ENCODE results near the gene MGMT. TPM values are rescaled to one million over a fixed set of nuclear protein-coding genes. Genes with fewer than 3 reads are reported as not detected.

MGMT gene
- total RNA-seq, 3 donors from 2014 or later, result 34.1 to 57.8 (median 46.7) TPM

GRCh38 chr10:129690248-129691070, 223.4 kb downstream of the MGMT start:
- DNase-seq (ENCODE audit: low spot score in 2 of 2), result no peak
- Histone ChIP-seq H3K36me3 (no peaks in the 10 kb centered on the region), H3K27me3 (no peaks in the 10 kb centered on the region), H3K4me3 (no peak overlapping the region), H3K27ac (peak overlapping the region; percentile 45 to 62), H3K4me1 (peaks cover 0 to 15% of the 10 kb centered on the region in 2 donors), H3K9me3 (no peaks in the 10 kb centered on the region)
- TF ChIP-seq POLR2A (IDR thresholded peaks at IDR 0.05), result no peak
- no peak for TF ChIP-seq POLR2AphosphoS5 (IDR thresholded peaks at IDR 0.05)
- no peak for TF ChIP-seq CTCF (IDR thresholded peaks at IDR 0.05)
- intact Hi-C loops (cut with DNase I; ENCODE audit: low total_unique reads), result no loop called here

DNA sequence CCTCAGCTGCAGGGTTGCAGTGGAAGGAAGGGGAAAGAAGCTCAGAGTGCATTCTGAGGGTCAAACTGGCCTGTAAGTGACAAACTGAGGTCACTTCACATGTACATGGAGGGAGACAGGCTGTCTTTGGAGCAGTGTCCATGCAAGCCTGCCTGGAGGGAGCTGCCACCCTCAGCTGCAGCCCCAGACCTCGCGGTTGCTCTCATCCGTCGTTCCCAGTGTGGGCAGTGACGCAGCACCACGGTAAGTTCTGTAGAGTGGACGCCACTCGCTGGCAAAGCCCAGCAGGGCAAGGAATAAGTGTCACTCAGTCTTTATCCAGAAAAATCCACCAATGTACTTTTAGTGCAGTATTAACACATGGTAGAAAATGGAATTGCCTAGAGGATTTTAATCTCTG, 225.7 kb downstream of the MGMT start:
- intact Hi-C loops (cut with DNase I; ENCODE audit: low total_unique reads), result no loop called here
- no peaks in the 10 kb centered on the region for H3K27me3 ChIP-seq
- no peaks in the 10 kb centered on the region for H3K9me3 ChIP-seq
- H3K27ac ChIP-seq, result no peak overlapping the region
- peaks cover 0 to 15% of the 10 kb centered on the region in 2 donors for H3K4me1 ChIP-seq
- H3K4me3 ChIP-seq, result no peak overlapping the region
- no peaks in the 10 kb centered on the region for H3K36me3 ChIP-seq
- TF ChIP-seq CTCF (IDR thresholded peaks at IDR 0.05) (no peak), POLR2A (IDR thresholded peaks at IDR 0.05) (no peak), POLR2AphosphoS5 (IDR thresholded peaks at IDR 0.05) (no peak)
- DNase-seq (ENCODE audit: low spot score in 2 of 2), result no peak

GRCh38 chr10:129693382-129693781, 226.3 kb downstream of the MGMT start:
- Histone ChIP-seq H3K36me3 (no peaks in the 10 kb centered on the region), H3K9me3 (no peaks in the 10 kb centered on the region), H3K27ac (no peak overlapping the region), H3K27me3 (no peaks in the 10 kb centered on the region), H3K4me3 (no peak overlapping the region), H3K4me1 (peaks cover 0 to 15% of the 10 kb centered on the region in 2 donors)
- no peak for DNase-seq (ENCODE audit: low spot score in 2 of 2)
- intact Hi-C loops (cut with DNase I; ENCODE audit: low total_unique reads), result no loop called here
- no peak for TF ChIP-seq POLR2AphosphoS5 (IDR thresholded peaks at IDR 0.05)
- TF ChIP-seq CTCF (IDR thresholded peaks at IDR 0.05), result no peak
- TF ChIP-seq POLR2A (IDR thresholded peaks at IDR 0.05), result no peak

DNA sequence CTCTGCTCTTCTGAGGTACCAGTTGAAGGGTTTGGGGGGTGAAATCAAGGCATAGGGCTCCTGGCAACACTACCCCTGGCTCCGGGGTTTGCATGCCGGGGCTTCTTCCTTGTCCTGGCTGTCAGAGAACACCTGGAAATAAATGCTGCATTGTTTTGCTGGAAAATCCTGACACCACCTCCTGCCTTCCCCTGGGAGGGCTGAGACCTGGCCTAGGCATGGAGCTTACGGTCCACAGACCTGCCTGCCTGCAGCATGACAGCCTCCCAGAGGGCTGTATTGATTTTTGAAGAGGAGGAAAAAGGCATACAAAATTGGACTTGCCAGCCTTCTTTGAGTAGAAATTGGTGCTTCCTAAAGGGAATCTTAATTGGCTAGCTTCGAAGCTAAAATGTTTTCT, 227.1 kb downstream of the MGMT start:
- Histone ChIP-seq H3K4me1 (peaks cover 0 to 15% of the 10 kb centered on the region in 2 donors), H3K27ac (peak overlapping the region; percentile 45 to 52), H3K27me3 (no peaks in the 10 kb centered on the region), H3K4me3 (peak overlapping the region in 1 of 3 donors; percentile 11), H3K9me3 (no peaks in the 10 kb centered on the region), H3K36me3 (no peaks in the 10 kb centered on the region)
- no peak for DNase-seq (ENCODE audit: low spot score in 2 of 2)
- intact Hi-C loops (cut with DNase I; ENCODE audit: low total_unique reads), result no loop called here
- no peak for TF ChIP-seq POLR2AphosphoS5 (IDR thresholded peaks at IDR 0.05)
- TF ChIP-seq POLR2A (IDR thresholded peaks at IDR 0.05), result no peak
- TF ChIP-seq CTCF (IDR thresholded peaks at IDR 0.05), result no peak

GRCh38 chr10:129694691-129695243, 227.7 kb downstream of the MGMT start:
- TF ChIP-seq POLR2AphosphoS5 (IDR thresholded peaks at IDR 0.05), result peak in 1 of 3 donors; percentile 33
- no peak for TF ChIP-seq POLR2A (IDR thresholded peaks at IDR 0.05)
- intact Hi-C loops (cut with DNase I; ENCODE audit: low total_unique reads), result no loop called here
- Histone ChIP-seq H3K4me3 (peak overlapping the region in 1 of 3 donors; percentile 11), H3K27ac (peak overlapping the region; percentile 45 to 52), H3K27me3 (no peaks in the 10 kb centered on the region), H3K9me3 (no peaks in the 10 kb centered on the region), H3K36me3 (no peaks in the 10 kb centered on the region), H3K4me1 (peaks cover 0 to 15% of the 10 kb centered on the region in 2 donors)
- peak in 1 of 2 donors; percentile 27 for DNase-seq (ENCODE audit: low spot score in 2 of 2)
